Activated CD4-positive, alpha-beta T cell treated with anti-CD3 and anti-CD28 coated beads, Interleukin-2, amount 50 U/mL, for 1 hour (primary cell): ENCODE results near the gene AIDA.
"Not testable (repeated sequence)": the region's sequence is repeated elsewhere in the genome, so short reads cannot be mapped to it uniquely, and the experiment has no call there.

ENCODE experiments used
- DNase-seq: peaks from one replicate; pipeline ENCODE4 v3.0.0-alpha.2; 2020

The AIDA gene

DNA sequence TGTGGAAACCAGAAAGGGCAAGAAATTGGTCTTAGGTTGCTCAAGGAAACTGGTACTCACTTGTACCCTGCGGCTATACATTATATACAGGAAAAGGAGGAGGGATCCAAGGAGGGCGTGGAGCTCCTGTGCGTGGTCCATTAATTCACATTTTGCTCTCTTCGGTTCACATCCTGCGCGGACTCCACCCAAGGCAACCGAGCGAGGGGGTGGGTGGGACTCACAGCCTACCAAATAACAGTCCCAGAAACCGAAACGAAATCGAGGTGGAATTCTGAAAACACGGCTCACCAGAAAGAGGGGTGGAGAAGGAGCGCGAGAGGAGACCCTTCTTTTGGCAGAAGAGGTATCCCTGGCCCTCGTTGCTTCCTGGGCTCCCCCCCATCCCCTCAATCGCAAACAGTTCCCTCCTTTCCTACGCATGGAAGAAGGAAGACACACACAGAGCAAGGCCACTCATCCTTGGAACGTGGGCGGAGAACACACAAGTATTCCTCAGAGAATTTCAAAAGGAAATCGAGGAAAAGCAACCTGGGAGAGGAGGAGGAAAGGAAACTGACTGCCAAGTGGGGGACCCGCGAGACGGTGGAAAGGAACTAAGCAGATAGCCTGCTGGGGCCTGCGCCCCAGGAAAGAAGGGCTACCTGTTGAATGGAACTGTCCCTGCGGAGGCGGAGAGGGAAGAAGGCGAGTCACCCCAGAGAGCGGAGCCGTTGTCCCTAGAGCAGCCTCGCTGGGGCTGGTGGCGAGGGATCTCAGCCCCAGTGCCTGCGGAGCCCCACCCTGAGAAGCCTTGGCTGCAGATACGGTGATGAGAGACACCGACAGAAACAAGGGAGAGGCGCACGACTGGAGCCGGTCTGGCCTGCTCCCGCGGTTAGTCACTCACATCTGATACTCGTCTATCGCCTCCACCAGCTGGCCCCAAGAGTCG, 705 bp downstream of the AIDA start:
- DNase-seq, result peak; percentile 54

DNA sequence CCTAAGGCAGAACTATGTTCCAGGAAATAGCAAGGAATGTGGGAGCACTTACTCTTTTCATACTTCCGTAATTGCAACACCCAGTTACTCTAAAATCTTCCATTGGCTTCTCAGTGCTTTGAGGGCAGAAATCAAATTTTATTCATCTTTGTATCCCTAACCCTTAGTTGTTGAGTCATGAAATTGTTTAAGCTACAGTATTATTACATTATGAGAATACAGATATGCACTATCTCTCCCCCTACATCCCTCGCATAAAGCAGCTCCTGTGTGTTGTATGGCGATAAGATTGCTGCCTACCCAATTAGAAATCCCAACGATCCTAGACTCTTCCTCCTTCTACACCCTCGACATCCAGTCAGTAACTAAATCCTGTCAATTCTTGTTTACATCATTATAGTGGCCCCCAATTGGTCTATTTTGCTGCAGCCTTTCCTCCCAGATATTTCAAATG, 2.6 kb downstream of the AIDA start:
- DNase-seq, result no peak

DNA sequence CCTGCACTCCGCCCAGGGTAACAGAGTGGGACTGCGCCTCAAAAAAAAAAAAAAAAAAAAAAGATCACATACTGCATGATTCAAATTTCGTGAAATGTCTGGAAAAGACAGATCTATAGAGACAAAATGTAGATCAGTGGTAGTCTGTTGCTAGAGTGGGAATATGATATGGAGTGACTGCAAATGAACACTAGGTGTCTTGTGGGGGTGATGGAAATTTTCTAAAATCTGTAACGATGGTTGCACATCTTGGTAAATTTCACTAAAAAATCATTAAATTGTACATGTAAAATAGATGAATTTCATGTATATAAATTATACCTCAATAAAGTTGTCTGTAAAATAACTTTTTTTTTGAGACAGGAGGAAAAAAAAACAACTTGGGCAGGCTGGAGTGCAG, 5.5 kb downstream of the AIDA start:
- DNase-seq, result no peak

DNA sequence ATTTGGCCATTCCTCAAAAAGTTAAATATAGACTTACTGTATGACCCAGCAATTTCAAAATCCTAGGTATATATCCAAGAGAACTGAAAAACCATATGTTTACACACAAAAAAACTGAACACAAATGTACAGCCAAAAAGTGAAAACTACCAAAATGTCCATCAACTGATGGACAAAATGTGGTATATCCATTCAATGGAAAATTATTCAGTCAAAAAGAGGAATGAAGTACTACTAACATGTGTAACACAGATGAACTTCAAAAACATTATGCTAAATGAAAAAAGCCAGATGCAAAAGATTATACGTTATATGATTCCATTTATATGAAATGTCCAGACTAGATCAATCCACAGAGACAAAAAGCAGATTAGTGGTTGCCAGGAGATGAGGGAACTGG, 8.0 kb downstream of the AIDA start:
- no peak for DNase-seq

DNA sequence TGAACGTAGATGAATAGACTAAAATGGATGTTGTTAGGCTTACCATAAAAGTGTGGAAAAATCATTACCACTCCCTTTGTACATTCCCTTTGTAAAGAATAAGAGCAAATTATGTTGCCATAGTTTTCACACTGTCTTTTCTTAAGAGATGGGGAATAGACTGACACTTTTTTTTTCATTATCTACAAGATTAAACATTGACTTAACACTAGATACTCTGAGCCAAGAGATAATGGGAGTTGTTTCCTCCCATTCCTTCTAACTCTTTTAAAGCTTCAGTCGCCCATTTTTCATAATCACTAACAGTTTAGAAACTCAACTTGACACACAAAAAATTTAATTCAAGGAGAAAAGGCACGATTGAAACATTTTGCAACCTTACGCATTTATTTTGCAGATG, 10.1 kb downstream of the AIDA start:
- no peak for DNase-seq

DNA sequence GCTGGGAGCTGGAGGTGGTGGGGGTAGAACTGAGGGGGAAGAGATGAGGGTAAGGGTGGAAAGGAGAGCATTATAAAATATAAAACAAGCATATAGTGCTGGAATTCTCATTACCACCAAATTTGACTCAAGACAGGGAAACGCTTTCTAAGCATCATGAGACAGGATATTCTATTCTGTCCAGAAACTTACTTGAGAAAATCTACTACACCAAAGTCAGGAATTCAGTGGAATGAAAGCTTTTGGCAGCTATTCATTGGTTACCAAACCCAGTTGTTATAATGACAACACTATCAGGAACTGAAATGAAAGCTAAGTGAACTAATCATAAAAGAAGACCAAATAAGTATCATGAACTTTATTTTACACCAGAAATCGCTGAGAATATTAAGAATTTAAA, 14.5 kb downstream of the AIDA start:
- DNase-seq, result no peak

DNA sequence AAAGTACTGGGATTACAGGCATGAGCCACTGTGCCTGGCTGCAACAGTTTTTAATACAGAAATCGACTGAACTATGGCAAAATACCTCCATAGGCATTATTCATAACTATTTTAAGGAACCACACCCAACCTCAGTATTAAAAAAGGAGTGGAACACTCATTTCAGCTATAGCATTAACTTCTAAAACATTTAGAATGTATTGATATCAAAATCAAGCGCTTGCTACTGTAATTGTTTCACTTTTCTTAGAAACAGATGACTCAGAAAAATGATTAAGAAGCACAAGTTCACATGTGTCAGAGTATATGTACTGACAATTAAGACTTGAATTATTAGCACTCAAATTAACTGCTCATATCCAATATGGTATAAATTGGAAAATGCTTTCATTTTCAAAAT, 15.1 kb downstream of the AIDA start:
- no peak for DNase-seq

DNA sequence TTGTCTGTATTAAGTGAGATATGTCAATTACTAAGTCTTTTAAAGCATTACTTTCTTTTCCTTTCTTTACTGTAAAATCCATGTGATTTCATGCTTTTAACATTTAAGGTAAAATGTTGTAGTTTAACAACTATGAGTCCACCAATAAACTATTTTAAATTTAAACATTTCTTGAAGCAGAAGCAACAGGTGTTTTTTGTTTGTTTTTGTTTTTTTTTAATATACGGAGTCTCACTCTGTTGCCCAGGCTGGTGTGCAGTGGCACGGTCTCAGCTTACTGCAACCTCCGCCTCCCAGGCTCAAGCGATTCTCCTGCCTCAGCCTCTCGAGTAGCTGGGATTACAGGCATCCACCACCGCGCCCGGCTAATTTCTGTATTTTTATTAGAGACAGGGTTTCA, 15.6 kb downstream of the AIDA start:
- DNase-seq, result no peak

DNA sequence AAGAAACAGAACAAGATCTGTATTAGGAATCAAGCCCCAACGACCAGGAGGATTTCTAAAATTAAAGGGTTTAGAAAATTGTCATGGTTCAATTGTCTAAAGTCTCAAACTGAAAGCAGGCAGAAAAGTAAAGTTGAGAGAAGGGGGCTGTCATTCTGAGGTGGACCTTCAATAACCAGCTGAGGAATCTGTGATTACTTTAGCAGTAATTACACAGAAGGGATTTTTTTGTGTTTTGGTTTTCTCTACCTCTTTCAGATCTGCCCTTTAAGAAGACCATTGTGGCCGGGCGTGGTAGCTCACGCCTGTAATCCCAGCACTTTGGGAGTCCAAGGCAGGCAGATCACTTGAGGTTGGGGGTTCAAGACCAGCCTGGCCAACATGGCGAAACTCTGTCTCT, 17.4 kb downstream of the AIDA start:
- DNase-seq, result no peak

DNA sequence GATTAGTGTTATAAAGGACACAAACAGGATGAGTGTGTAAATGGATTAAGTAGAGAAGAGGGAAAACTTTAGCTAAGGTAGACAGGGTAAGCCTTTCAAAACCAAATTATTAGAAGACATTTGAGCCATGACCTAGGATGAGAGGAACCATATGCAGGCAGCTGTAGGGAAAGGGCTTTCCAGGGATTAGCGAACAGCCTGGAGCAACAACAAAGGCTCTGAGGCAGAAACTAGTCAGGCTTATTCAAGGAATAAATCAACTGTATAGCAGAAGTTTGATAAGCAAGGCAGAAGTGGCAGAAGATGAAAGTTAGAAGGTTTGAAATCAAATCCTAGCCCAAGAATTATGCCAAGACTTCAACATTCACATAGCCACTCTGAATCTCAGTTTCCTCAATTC, 21.3 kb downstream of the AIDA start:
- DNase-seq, result no peak

DNA sequence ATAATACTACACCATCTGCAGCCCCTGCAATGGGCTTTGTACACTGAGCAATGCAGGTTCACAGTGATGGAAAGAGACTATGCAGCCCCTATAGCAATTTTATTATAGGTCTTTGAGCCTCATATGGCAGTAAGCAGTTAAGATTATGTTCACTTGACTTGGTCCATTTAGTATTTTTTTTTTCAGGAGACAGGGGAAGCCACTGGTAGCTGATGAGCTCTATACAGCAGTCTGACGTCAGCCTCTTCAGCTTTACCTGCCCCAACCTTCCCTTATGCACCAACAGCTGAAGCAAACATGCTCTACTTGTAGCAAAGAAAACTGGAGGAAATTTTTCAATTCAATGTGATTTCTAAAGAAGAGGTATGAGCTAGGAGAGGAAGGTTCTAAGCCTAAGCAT, 32.2 kb downstream of the AIDA start:
- DNase-seq, result no peak

DNA sequence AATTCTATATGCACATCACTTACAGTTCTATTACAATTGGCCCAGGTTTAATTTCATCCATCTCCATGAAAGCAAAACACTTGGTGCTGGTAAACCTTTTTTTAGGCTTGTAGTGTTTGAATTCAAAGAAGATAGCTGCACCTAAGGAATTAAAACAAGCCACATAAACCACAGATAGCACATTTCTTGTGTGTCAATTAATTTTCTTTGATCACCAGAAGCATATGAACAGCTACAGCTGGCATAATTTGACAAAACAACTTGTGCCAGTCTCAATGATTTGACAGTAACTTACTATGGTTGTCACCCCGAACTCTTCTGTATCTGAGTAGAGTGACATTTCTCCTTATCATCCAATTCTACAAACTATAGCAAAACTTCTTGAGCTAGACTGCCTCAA, 42.2 kb downstream of the AIDA start:
- no peak for DNase-seq

DNA sequence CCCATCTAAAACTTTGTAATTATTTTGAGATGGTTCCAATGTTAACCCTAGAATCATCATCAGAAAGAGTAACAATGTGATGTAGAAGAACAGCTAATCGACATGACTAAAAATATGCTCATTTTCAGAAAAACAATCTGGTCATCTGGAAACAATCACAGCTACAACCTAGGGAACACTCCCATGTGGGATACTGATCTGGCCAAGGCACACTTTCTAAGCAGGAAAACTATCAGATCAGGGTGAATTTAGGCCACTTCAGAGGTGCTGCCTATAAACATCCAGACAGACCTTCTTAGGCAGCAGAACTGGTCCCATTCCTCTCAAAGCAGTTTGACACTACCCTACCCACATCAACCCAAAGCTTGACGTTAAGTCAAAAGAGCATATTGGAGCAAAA, 43.2 kb downstream of the AIDA start:
- DNase-seq, result not testable (repeated sequence)

DNA sequence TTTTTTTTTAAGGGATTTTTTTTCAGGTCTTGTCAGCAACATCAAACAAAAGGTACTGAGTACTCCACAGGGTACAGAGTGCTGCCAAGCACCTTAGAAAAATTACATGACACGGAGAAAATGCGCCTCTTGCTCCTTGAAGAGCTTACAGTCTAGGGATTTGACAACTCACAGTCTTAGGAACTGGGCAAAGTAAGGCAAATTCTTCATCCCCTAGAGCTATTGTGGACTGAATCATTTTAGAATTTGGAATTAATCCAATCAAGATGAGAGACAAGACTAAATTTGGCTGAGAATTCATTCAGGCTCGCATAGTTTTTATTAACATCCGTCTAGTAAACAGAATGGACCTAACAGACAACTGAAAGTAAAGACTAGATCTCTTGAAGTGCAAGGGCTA, 44.1 kb downstream of the AIDA start:
- not testable (repeated sequence) for DNase-seq

DNA sequence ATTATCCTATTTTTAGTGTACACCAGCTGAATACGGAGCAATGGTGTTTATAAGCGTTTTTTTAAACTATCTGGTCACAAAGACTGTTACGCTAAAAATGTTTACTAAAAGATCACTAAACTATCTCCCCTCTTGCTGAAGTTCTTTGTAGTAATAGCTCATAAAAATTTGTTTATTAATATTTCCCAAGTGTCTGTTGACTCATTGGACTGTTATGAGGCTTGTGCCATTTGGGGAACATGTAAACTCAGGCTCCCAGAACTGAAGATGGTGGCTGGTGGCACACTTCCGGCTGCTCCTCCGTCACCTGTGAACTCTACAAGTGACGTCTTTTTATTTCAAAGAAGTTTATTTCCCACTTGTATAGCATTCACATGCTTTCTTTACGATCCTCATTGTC, 46.3 kb downstream of the AIDA start:
- no peak for DNase-seq

DNA sequence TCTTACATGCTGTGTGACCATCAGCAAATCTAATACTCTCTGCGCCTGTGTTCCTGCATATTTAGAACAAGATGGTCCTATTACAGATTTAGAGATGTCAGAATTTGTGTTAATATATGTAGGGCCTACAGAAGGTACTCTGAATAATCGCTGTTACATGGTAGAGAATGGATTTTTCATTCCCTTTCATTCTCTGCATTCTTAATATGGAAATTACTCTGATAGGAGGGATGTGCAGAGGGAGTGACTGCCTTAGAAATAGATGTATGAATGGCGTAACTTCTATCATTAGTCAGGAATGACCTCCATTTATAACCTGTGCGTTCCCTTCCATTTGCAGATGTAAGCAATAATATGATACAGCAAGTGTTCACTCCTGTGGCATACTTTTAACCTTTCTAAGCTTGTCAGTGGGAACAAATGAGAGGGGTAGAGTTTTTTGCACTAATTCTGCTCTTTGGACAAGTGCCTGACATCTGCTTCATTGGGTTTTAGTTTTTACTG, 48.8 kb downstream of the AIDA start:
- no peak for DNase-seq

DNA sequence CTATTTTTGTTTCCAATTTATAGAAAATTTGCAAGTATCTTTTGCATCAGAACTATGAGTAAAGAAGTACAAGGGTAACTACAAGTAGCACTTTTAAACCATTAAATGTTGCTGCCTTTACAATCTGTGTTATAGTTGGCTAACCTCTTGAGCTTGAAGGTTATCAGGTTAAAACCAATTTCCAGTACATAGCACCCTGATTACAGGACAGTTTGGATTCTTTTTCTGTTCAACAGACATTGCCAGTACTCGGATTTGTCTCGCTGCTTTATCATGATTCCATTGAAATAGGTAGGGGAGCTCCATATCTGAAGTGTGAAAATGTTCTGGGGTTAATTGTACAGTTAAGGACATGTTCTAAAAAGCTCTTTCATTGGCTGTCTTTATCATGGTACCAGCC, 54.4 kb downstream of the AIDA start:
- DNase-seq, result no peak

DNA sequence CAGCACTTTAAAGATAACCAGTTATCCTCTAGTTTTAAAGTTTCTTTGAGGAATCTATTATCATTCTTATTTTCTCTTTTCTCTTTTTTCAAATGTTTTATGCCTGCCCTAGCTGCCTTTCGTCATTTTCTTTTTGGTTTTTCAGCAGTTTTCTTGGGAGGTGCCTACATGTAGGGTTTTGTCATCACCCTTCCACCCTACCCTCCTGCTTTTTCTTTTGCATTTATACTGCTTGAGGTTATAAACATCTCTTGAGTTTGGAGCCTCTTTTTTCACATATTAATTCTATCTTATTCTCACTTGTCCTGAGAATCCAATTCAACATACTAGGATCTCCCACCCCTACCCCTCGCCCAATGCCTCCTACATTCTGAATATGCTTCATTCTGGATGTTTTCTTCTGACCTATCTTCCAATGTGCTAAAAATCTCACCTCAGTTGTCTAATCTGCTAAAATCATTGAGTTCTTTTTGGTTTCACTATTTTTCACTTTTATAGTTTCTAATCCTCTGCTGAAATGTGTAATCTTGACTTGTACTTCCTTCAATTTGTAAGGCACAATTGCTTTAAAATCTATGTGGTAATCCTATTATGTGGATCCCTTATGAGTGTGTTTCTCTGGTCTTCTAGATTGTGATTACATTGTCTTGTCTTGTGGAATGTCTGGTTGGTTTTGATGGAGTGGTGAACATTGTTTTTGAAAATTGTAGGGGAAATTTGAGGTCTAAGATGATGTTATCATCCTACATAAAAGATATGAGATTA, 55.7 kb downstream of the AIDA start:
- DNase-seq, result no peak

DNA sequence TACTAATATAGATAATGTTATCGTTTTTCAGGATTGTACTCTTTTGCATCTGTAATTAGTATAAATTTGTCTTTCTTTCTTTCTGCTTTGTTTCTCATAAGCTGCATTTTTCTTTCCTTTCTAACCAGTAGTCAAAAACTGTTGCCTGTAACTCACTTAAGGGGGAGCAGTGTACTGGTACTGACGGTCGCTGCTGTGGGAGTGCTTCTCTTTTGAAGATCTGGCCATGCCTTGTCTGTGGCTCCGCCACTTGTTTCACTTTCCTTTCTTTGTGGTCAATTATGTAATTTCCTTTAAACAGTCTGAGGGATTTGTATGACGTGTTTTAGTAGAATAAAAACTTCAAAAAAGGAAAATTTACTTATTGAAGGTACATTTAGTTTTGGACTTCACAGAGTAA, 57.4 kb downstream of the AIDA start:
- DNase-seq, result peak; percentile 71

DNA sequence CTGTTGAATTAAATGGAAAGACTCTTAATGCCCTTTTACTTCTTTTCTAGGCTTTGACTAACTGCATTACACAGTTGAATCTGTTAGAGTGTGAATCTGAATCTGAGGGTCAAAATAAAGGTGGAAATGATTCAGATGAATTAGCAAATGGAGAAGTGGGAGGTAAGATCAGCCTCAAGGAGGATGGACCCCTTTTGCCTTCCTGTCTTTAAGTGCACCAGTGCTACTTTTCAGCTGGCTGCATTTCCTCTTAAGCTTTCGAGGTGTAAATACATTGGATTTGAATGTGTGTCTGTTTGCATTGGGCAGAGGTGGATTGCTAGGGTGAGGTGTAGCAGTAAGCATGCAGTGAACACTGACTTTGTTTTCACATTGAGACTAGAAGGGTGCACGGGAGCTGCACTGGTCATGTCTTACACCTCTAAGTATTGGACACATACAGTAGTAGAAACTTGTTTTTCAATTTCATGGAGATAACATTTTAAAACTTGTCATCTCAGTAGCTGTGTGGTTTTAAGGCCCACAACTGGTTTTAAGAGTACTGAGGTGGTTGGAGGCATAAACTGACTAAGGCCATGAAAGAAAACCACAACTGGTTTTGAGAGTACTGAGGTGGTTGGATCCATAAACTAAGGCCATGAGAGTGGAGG, 59.0 kb downstream of the AIDA start:
- DNase-seq, result no peak

DNA sequence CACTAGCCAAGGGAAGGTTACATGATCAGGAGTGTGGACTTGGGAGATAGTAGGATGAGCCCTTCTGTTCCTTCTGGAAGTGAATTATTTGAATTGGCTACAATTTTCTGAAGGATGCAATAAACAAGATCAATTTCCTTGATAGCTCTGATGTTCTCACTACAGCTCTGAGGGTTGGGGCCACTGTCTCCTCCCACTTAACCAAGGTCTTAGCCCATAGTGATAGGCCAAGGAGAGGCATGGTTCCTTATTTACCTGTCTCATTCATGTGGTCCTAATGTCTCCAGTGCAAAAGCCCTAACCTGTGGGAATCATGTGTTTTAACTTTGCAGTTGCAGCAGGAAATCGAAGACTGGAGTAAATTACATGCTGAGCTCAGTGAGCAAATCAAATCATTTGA, 59.6 kb downstream of the AIDA start:
- DNase-seq, result no peak

DNA sequence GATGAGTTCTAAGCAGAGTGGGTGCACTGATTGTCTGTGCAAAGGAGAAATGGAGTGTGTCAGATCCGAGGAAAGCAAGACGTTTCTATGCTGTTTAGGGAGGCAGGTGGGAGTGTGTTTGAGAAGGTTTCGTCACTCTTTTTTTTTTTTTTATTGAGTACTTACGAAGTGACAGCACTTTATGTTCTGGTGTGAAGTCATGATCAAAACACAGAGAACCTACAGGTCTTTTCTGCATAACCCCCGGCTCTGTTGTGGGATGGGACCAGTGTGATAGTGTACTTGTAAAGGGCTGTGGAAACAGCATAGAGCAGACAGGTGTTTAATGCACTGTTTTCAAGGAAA, 67.7 kb downstream of the AIDA start:
- DNase-seq, result peak; percentile 34

DNA sequence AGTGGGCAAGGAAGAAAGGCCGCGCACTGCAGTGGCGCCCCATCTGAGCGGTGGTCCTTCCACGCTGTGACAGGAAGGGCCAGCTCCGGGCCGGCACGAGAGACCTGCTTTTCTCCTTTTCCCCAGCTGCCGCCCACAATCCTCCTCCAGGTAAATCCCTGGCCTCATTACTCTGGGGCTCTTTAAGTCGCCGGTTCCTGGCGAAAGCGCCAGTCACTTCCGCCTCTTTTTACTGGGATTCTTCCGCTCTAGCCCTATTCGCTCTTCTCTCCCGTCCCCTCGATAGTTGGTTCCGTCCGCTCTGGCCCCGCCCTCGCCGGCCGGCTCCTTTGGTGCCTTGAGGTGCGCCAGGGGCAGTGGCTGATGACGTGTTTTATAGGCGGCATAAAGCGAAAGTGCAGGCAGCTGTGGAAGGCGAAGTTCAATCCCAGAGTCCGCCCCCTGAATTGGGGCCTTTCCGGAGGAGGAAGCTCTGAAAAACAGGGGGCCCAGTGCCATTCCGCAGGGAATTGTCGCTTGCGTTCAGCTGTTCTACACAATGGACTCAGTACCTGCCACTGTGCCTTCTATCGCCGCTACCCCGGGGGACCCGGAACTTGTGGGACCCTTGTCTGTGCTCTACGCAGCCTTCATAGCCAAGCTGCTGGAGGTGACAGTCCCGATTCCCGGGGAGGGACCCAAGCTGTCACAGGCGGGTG, 68.2 kb downstream of the AIDA start:
- DNase-seq, result peak; percentile 96
